Gastrocnemius medialis (tissue), 4 donors: ENCODE measurements around the gene PERM1. TPM values are rescaled to one million over a fixed set of nuclear protein-coding genes. Genes with fewer than 3 reads are reported as not detected.

ENCODE experiments used
- ATAC-seq, 2 donors: fragments of 150-250 bp; one replicate each; pipeline ENCODE4 v1.9.1; 2016
- DNase-seq, 2 donors: peaks; one replicate each; pipeline ENCODE4 v3.0.0-alpha.2; 2019
- H3K27ac ChIP-seq, 4 donors: fragments of 200-600 bp; sonication (generic); 1 replicate in 1 of 4; 2 replicates in 3 of 4; pipeline ENCODE4 v1.5.1; 2016 to 2018; ENCODE audit warnings: mild to moderate bottlenecking in 2 of 4, moderate library complexity in 1 of 4
- H3K27me3 ChIP-seq, 3 donors: fragments of 200-600 bp; sonication (generic) in 2 of 3; 1 replicate in 1 of 3; 2 replicates in 2 of 3; pipeline versions ENCODE4 v1.5.1 to v1.6.0; 2016 to 2019; ENCODE audit warnings: mild to moderate bottlenecking in 1 of 3, moderate library complexity in 1 of 3
- H3K36me3 ChIP-seq, 2 donors: fragments of 200-600 bp; sonication (generic) in 1 of 2; one replicate each; pipeline ENCODE4 v1.5.1; 2017 to 2018
- H3K4me1 ChIP-seq, 2 donors: fragments of 200-600 bp; sonication (generic) in 1 of 2; one replicate each; pipeline ENCODE4 v1.5.1; 2016 to 2017; ENCODE audit warnings: mild to moderate bottlenecking in 2 of 2
- H3K4me3 ChIP-seq, 4 donors: fragments of 200-600 bp; sonication (generic) in 3 of 4; 1 replicate in 1 of 4; 2 replicates in 3 of 4; pipeline ENCODE4 v1.5.1; 2016 to 2019; ENCODE audit warnings: mild to moderate bottlenecking in 2 of 4
- H3K9me3 ChIP-seq, 3 donors: fragments of 200-600 bp; sonication (generic) in 2 of 3; 1 replicate in 1 of 3; 2 replicates in 2 of 3; pipeline ENCODE4 v1.5.1; 2016 to 2019
- POLR2A ChIP-seq, 2 donors: fragments of 450-650 bp; IDR thresholded peaks; one replicate each; pipeline ENCODE4 v1.6.1; 2017; ENCODE audit warnings: antibody characterized with exemption in 2 of 2, mild to moderate bottlenecking in 2 of 2, moderate library complexity in 2 of 2
- in situ Hi-C, 4 donors: fragments of 200-750 bp; cut with MboI; loops; one replicate each; pipeline versions ENCODE4 v1.15.0 to v1.8.0; 2017; ENCODE audit warnings: low sequenced_read_pairs in 4 of 4
- intact Hi-C: fragments of 100-400 bp; cut with DNase I; formaldehyde crosslinking; loops from one replicate; pipeline ENCODE4 v1.15.1; 2023; ENCODE audit warnings: low total_unique reads
- total RNA-seq, 4 donors: library from RNA; depleted of rRNA; stranded (reverse); fragments of >200 nt; gene quantifications; one replicate each; pipeline versions ENCODE4 v1.1.0 to v1.2.3, GENCODE V29; 2016
- TF ChIP-seq, protein P1 (sequence below), 5 experiments: fragments of 450-650 bp in 3 of 5; fragments of 200-600 bp in 2 of 5; sonication (generic) in 2 of 5; IDR thresholded peaks in 4 of 5; conservative IDR thresholded peaks in 1 of 5; 1 replicate in 4 of 5; 2 replicates in 1 of 5; pipeline ENCODE4 v1.5.1; 2016 to 2019; ENCODE audit warnings: antibody characterized with exemption in 5 of 5, mild to moderate bottlenecking in 3 of 5, moderate library complexity in 3 of 5

The PERM1 gene
- total RNA-seq, 4 donors from 2014 or later: 38.9 to 218 (median 98.8) TPM

- Histone ChIP-seq H3K4me3 (no peak overlapping the region), H3K4me1 (peaks cover 3 to 4% of the 10 kb centered on the region in 2 donors), H3K27me3 (no peaks in the 10 kb centered on the region), H3K9me3 (no peaks in the 10 kb centered on the region), H3K36me3 (peaks cover 0 to 91% of the 10 kb centered on the region in 2 donors), H3K27ac (no peak overlapping the region)
- in situ Hi-C loops (no loop called here), intact Hi-C loops (loop anchor here (10.0 kb wide), 1 partner anchor 362 kb away; no protein-coding TSS in a partner anchor)
- TF ChIP-seq, protein P1, sequence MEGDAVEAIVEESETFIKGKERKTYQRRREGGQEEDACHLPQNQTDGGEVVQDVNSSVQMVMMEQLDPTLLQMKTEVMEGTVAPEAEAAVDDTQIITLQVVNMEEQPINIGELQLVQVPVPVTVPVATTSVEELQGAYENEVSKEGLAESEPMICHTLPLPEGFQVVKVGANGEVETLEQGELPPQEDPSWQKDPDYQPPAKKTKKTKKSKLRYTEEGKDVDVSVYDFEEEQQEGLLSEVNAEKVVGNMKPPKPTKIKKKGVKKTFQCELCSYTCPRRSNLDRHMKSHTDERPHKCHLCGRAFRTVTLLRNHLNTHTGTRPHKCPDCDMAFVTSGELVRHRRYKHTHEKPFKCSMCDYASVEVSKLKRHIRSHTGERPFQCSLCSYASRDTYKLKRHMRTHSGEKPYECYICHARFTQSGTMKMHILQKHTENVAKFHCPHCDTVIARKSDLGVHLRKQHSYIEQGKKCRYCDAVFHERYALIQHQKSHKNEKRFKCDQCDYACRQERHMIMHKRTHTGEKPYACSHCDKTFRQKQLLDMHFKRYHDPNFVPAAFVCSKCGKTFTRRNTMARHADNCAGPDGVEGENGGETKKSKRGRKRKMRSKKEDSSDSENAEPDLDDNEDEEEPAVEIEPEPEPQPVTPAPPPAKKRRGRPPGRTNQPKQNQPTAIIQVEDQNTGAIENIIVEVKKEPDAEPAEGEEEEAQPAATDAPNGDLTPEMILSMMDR (IDR thresholded peaks at IDR 0.05 in 4 of 5, conservative IDR thresholded peaks at IDR 0.05 in 1 of 5): no peak
- no peak for TF ChIP-seq POLR2A (IDR thresholded peaks at IDR 0.05)
- DNase-seq (no peak), ATAC-seq (no peak)
Measured at GRCh38 chr1:952603-953002, 29.3 kb downstream of the PERM1 start.

- no peaks in the 10 kb centered on the region for H3K27me3 ChIP-seq
- DNase-seq (no peak), ATAC-seq (no peak)
- TF ChIP-seq, protein P1 (IDR thresholded peaks at IDR 0.05 in 4 of 5, conservative IDR thresholded peaks at IDR 0.05 in 1 of 5): no peak
- TF ChIP-seq POLR2A (IDR thresholded peaks at IDR 0.05): no peak
- in situ Hi-C loops (no loop called here), intact Hi-C loops (loop anchor here (10.0 kb wide), 1 partner anchor 363 kb away; no protein-coding TSS in a partner anchor)
- no peak overlapping the region for H3K4me3 ChIP-seq
- H3K4me1 ChIP-seq: peaks cover 0 to under 1% of the 10 kb centered on the region in 2 donors
- H3K36me3 ChIP-seq: peaks cover 0 to 95% of the 10 kb centered on the region in 2 donors
- H3K27ac ChIP-seq: no peak overlapping the region
- H3K9me3 ChIP-seq: no peaks in the 10 kb centered on the region
Measured at GRCh38 chr1:952201-952600, 29.7 kb downstream of the PERM1 start.

DNA sequence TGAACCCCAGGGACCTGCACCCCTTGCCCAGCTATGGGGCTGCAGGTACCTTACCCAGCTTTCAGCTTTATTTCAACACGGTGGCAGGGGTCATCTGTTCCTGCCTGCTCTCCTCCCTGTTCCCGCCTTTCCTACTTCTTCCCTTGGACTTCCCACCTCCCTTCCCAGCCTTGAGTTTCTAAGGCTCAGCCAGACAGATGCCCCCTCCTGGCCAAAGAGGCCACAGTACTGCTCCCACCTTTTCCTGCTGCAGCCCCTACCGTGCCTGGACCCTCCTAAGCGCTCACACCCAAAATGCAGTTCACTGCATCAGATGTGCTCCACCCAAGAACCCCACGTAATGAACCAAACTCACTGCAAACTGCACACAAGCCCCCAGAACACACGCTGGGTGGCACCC lies 30.5 kb downstream of the PERM1 start:
- H3K27ac ChIP-seq: no peak overlapping the region
- ATAC-seq (no peak), DNase-seq (no peak)
- no peaks in the 10 kb centered on the region for H3K4me1 ChIP-seq
- no peaks in the 10 kb centered on the region for H3K27me3 ChIP-seq
- intact Hi-C loops: loop anchor here (10.0 kb wide), 1 partner anchor 363 kb away; no protein-coding TSS in a partner anchor
- H3K36me3 ChIP-seq: peaks cover 0 to 96% of the 10 kb centered on the region in 2 donors
- in situ Hi-C loops: no loop called here
- TF ChIP-seq, protein P1 (IDR thresholded peaks at IDR 0.05 in 4 of 5, conservative IDR thresholded peaks at IDR 0.05 in 1 of 5): no peak
- TF ChIP-seq POLR2A (IDR thresholded peaks at IDR 0.05): no peak
- no peak overlapping the region for H3K4me3 ChIP-seq
- H3K9me3 ChIP-seq: no peaks in the 10 kb centered on the region

DNA sequence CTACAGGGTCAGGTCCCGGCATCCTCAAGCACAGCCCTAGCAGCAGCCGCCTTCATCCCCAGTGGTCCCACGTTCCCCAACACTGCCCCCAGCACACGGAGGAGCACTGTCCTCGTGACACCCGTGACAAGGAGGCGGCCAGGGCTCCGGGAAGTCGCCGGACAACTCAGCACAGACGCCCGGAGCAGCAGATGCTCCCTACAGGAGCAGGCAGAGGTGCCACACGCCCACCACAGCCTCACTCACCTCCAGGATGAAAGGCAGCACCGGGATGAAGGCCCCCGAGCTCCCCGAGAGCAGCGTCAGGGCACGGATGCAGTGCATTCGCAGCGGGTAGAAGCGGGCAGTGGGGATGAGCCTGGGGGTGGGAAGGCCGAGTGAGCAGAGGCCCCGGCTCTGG lies 31.0 kb downstream of the PERM1 start:
- H3K36me3 ChIP-seq: peaks cover 0 to 96% of the 10 kb centered on the region in 2 donors
- no peak overlapping the region for H3K27ac ChIP-seq
- H3K4me1 ChIP-seq: no peaks in the 10 kb centered on the region
- TF ChIP-seq, protein P1 (IDR thresholded peaks at IDR 0.05 in 4 of 5, conservative IDR thresholded peaks at IDR 0.05 in 1 of 5): no peak
- TF ChIP-seq POLR2A (IDR thresholded peaks at IDR 0.05): no peak
- H3K4me3 ChIP-seq: no peak overlapping the region
- no peaks in the 10 kb centered on the region for H3K27me3 ChIP-seq
- intact Hi-C loops (loop anchor here (10.0 kb wide), 1 partner anchor 364 kb away; no protein-coding TSS in a partner anchor), in situ Hi-C loops (no loop called here)
- ATAC-seq (no peak), DNase-seq (no peak)
- H3K9me3 ChIP-seq: no peaks in the 10 kb centered on the region

DNA sequence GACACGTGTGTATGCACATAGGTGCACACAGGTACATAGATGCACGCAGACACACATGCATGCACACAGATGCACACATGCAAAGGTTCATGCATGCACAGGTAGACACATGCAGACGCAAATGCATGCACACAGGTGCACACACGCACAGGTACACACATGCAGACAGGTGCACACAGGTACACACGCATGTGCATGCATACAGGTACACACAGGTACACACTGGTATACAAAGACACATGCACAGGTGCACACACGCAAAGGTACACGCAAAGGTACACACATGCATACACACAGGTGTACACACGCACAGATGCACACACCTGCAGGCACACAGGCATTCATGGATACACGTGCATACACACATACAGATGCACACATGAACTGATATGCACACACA lies 31.6 kb downstream of the PERM1 start:
- ATAC-seq (no peak), DNase-seq (no peak)
- Histone ChIP-seq H3K9me3 (no peaks in the 10 kb centered on the region), H3K27ac (no peak overlapping the region), H3K36me3 (peaks cover 0 to 96% of the 10 kb centered on the region in 2 donors), H3K27me3 (no peaks in the 10 kb centered on the region), H3K4me1 (no peaks in the 10 kb centered on the region), H3K4me3 (no peak overlapping the region)
- in situ Hi-C loops: no loop called here
- intact Hi-C loops: loop anchor here (10.0 kb wide), 1 partner anchor 365 kb away; no protein-coding TSS in a partner anchor
- TF ChIP-seq, protein P1 (IDR thresholded peaks at IDR 0.05 in 4 of 5, conservative IDR thresholded peaks at IDR 0.05 in 1 of 5): no peak
- no peak for TF ChIP-seq POLR2A (IDR thresholded peaks at IDR 0.05)
